Transverse colon (tissue), 4 donors: ENCODE measurements around the gene AUH. TPM values are rescaled to one million over a fixed set of nuclear protein-coding genes. Genes with fewer than 3 reads are reported as not detected.

Source experiments
- DNase-seq: peaks from one replicate; pipeline ENCODE4 v3.0.0-alpha.2; 2019
- H3K27ac ChIP-seq, 4 donors: fragments of 200-600 bp; sonication (generic); 2 replicates each; pipeline ENCODE4 v1.5.1; 2016 to 2018; ENCODE audit warnings: inconsistent platforms in 4 of 4
- H3K27me3 ChIP-seq: fragments of 200-600 bp; sonication (generic); 2 replicates; pipeline ENCODE4 v1.5.1; 2017; ENCODE audit warnings: inconsistent platforms
- H3K36me3 ChIP-seq, 4 donors: fragments of 200-600 bp; sonication (generic); 2 replicates each; pipeline ENCODE4 v1.5.1; 2017 to 2019; ENCODE audit warnings: inconsistent platforms in 4 of 4
- H3K4me1 ChIP-seq, 4 donors: fragments of 200-600 bp; sonication (generic); 2 replicates each; pipeline ENCODE4 v1.5.1; 2017 to 2020; ENCODE audit warnings: inconsistent platforms in 4 of 4
- H3K4me3 ChIP-seq, 4 donors: fragments of 200-600 bp; sonication (generic); 1 replicate in 1 of 4; 2 replicates in 3 of 4; pipeline versions ENCODE4 v1.5.1 to v1.6.1; 2017 to 2019; ENCODE audit warnings: inconsistent platforms in 4 of 4
- H3K9me3 ChIP-seq, 2 donors: fragments of 200-600 bp; sonication (generic); 2 replicates each; pipeline ENCODE4 v1.5.1; 2017 to 2019; ENCODE audit warnings: inconsistent platforms in 2 of 2
- CTCF ChIP-seq, 5 experiments: fragments of 200-600 bp in 3 of 5; fragments of 450-650 bp in 2 of 5; sonication (generic) in 3 of 5; IDR thresholded peaks; 1 replicate in 2 of 5; 2 replicates in 3 of 5; pipeline ENCODE4 v1.5.1; 2016 to 2017; ENCODE audit warnings: antibody characterized with exemption in 5 of 5, inconsistent platforms in 3 of 5, mild to moderate bottlenecking in 2 of 5, moderate library complexity in 1 of 5
- EP300 ChIP-seq: sonication (generic); formaldehyde crosslinking; IDR thresholded peaks from one replicate; pipeline ENCODE4 v1.6.1; 2017; ENCODE audit warnings: antibody characterized with exemption, low read depth
- POLR2A ChIP-seq: fragments of 450-650 bp; IDR thresholded peaks from one replicate; pipeline ENCODE4 v1.6.1; 2016; ENCODE audit warnings: antibody characterized with exemption, mild to moderate bottlenecking, moderate library complexity
- POLR2AphosphoS5 ChIP-seq, 3 donors: sonication (generic); formaldehyde crosslinking; IDR thresholded peaks; one replicate each; pipeline ENCODE4 v1.6.1; 2016; ENCODE audit warnings: antibody characterized with exemption in 3 of 3
- WGBS, 2 donors: methylation state at CpG; one replicate each; pipeline ENCODE4 v1.1.5; 2018; ENCODE audit warnings: low coverage in 1 of 2; 5-methylcytosine and 5-hydroxymethylcytosine counted together
- in situ Hi-C, 4 donors: fragments of 200-750 bp; cut with MboI; loops; one replicate each; pipeline versions ENCODE4 v1.15.0 to v1.15.1; 2017; ENCODE audit warnings: low sequenced_read_pairs in 3 of 4, low pct_ligation_motif_present in 1 of 4, low pct_unique_long_range_greater_than_20kb in 1 of 4
- intact Hi-C: fragments of 100-400 bp; cut with DNase I; formaldehyde crosslinking; loops from one replicate; pipeline ENCODE4 v1.15.1; 2023; ENCODE audit warnings: low total_unique reads
- total RNA-seq, 4 donors: library from RNA; depleted of rRNA; stranded (reverse); fragments of >200 nt; gene quantifications; one replicate each; pipeline ENCODE4 v1.1.0, GENCODE V29; 2016

AUH gene
- total RNA-seq, 4 donors from 2014 or later, result 55.0 to 136 (median 83.8) TPM

DNA sequence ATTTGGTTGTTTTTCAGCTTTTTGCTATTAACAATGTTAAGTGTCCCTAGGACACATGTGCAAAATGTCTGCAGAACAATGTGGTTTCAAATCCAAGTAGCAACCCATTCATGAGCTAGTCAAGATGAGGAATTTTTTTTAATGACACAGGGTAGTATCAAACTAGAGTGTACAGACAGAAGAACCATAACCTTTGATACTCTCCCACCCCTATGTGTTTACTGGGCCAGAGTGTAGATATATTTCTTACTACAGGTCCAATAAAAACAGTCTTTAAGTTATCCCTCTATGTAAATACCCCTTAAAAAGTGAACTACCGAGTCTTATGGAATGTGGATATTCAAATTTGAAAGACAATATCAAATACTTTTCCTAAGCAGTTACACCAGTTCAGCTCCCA, 45.6 kb downstream of the AUH start:
- no peaks in the 10 kb centered on the region for H3K9me3 ChIP-seq
- in situ Hi-C loops (no loop called here), intact Hi-C loops (no loop called here)
- H3K36me3 ChIP-seq, result no peaks in the 10 kb centered on the region
- H3K27me3 ChIP-seq, result no peaks in the 10 kb centered on the region
- no peak for DNase-seq
- H3K27ac ChIP-seq, result peak overlapping the region in 3 of 4 donors; percentile 0 to 24 (median 4)
- H3K4me3 ChIP-seq, result no peak overlapping the region
- H3K4me1 ChIP-seq, result peaks cover 0 to 16% (median 6%) of the 10 kb centered on the region in 4 donors
- TF ChIP-seq CTCF (IDR thresholded peaks at IDR 0.05) (no peak), EP300 (no peak), POLR2A (no peak), POLR2AphosphoS5 (IDR thresholded peaks at IDR 0.05) (no peak)
- 52 to 55% methylated on average over 1 of the region's 1 CpG for WGBS, 2 donors

DNA sequence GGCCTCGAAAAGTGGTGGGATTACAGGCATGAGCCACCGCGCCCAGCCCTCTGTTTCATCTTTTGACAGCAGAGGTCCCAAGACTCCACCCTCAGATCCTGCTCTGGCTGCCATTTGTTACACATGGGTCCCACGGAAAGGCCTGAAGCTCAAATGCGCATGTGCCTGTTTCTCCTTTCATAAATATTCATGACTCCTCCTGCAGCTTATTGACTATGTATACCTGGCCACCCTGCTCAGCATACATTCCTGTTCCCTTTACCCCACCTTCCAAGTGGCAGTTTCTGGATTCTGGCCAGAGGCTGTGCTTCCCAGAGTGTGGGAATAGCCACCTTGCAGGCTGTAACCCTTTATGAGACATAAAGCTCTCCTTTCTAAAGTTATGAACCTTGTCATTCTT, 46.5 kb downstream of the AUH start:
- H3K9me3 ChIP-seq, result no peaks in the 10 kb centered on the region
- peak overlapping the region in 1 of 4 donors; percentile 0 for H3K27ac ChIP-seq
- peak; percentile 76 for DNase-seq
- H3K36me3 ChIP-seq, result no peaks in the 10 kb centered on the region
- H3K4me3 ChIP-seq, result no peak overlapping the region
- peaks cover 0 to 16% (median 6%) of the 10 kb centered on the region in 4 donors for H3K4me1 ChIP-seq
- in situ Hi-C loops (no loop called here), intact Hi-C loops (no loop called here)
- WGBS, 2 donors, result 78 to 89% methylated on average over 3 to 5 of the region's 5 CpGs
- TF ChIP-seq CTCF (IDR thresholded peaks at IDR 0.05) (no peak), EP300 (no peak), POLR2AphosphoS5 (IDR thresholded peaks at IDR 0.05) (peak in 1 of 3 donors; percentile 16)
- no peaks in the 10 kb centered on the region for H3K27me3 ChIP-seq

GRCh38 chr9:91312717-91313325, 48.9 kb downstream of the AUH start:
- H3K27ac ChIP-seq, result no peak overlapping the region
- H3K4me3 ChIP-seq, result no peak overlapping the region

GRCh38 chr9:91310037-91310436, 51.7 kb downstream of the AUH start:
- 100% methylated on average over 2 of the region's 2 CpGs for WGBS, 2 donors
- intact Hi-C loops, result no loop called here

More at GRCh38 chr9:91312717-91313325, 48.9 kb downstream of the AUH start:
- intact Hi-C loops (no loop called here), in situ Hi-C loops (no loop called here)
- H3K36me3 ChIP-seq, result no peaks in the 10 kb centered on the region
- no peaks in the 10 kb centered on the region for H3K9me3 ChIP-seq
- 63 to 66% methylated on average over 4 of the region's 4 CpGs for WGBS, 2 donors
- H3K27me3 ChIP-seq, result no peaks in the 10 kb centered on the region
- TF ChIP-seq CTCF (IDR thresholded peaks at IDR 0.05), result no peak
- no peak for TF ChIP-seq POLR2A
- TF ChIP-seq EP300, result no peak
- TF ChIP-seq POLR2AphosphoS5 (IDR thresholded peaks at IDR 0.05), result no peak
- DNase-seq, result no peak
- peaks cover 0 to 16% (median 6%) of the 10 kb centered on the region in 4 donors for H3K4me1 ChIP-seq

More at GRCh38 chr9:91310037-91310436, 51.7 kb downstream of the AUH start:
- H3K9me3 ChIP-seq, result no peaks in the 10 kb centered on the region
- TF ChIP-seq POLR2A (no peak), POLR2AphosphoS5 (IDR thresholded peaks at IDR 0.05) (no peak), CTCF (IDR thresholded peaks at IDR 0.05) (no peak), EP300 (no peak)
- no peak overlapping the region for H3K4me3 ChIP-seq
- peaks cover 0 to 2% (median 0%) of the 10 kb centered on the region in 4 donors for H3K4me1 ChIP-seq
- no peaks in the 10 kb centered on the region for H3K36me3 ChIP-seq
- H3K27ac ChIP-seq, result no peak overlapping the region
- in situ Hi-C loops, result no loop called here
- DNase-seq, result no peak
- H3K27me3 ChIP-seq, result no peaks in the 10 kb centered on the region
